RKO (cell line): ENCODE measurements around the gene EML1.
"Not testable (repeated sequence)": the region's sequence is repeated elsewhere in the genome, so short reads cannot be mapped to it uniquely, and the experiment has no call there.

Experiments
- DNase-seq: peaks from one replicate; pipeline ENCODE4 v3.0.0-alpha.2; 2016; ENCODE audit warnings: low spot score

EML1 gene

DNA sequence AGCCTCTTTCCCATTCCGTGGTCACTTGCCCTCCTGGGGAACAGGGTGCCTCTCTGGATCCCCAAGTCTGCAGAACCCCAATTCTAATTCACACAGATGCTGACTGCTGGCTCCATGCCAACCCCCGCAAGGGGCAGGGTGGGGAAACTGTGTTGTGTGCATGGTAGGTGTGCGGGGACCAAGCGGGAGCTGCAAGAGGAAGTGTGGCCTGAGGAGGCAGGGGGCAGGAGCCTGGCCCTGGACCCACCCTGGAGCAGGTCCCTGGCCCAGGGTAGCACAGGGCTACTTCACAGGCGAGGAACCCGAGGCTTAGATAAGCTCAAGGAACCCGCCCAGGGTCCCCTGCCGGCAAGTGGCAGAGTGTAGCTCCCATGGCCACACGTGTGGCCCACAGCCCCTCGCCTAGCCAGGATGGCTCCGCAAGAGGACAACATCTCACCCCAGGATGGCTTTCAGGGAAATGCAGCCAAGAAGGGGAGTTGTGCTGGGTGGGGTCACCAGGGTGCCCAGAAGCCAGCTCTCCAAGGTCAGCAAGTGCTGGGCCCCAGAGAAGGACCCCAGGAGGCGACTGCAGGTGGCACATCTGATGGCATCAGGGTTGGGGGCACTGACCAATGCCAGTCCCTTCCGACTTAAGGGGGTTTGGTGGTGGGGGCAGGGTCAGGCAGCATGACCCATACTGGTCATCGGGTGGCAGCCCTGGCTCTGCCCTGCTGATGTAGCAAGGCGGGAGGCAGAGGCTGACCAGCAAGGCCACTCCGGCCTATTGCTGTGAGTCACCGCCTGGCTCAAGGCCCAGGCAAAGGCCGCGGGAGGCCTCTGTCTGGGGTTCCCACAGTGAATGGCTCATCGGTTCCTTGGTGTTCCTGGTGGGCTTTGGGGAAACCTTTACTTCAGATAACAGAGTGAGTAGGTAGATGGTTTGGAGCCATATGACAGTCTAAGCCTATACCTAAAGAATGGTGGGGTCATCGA lies 37.3 kb upstream of the EML1 start:
- peak; percentile 74 for DNase-seq

DNA sequence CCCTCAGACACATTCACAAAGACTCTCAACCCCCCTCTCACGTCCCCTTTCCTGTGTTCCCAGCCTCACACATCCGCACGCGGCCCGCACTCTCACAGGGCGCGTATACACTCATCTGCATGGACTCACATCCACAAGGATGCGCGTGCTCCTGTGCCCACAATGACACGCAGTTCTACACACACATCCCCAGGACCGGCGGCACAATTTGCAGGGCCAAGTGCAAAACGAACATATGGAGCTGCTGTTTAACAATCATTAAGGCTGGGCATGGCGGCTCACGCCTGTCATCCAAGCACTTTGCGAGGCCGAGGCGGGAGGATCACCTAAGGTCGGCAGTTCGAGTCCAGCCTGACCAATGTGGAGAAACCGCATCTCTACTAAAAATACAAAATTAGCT lies 36.4 kb upstream of the EML1 start:
- no peak for DNase-seq

DNA sequence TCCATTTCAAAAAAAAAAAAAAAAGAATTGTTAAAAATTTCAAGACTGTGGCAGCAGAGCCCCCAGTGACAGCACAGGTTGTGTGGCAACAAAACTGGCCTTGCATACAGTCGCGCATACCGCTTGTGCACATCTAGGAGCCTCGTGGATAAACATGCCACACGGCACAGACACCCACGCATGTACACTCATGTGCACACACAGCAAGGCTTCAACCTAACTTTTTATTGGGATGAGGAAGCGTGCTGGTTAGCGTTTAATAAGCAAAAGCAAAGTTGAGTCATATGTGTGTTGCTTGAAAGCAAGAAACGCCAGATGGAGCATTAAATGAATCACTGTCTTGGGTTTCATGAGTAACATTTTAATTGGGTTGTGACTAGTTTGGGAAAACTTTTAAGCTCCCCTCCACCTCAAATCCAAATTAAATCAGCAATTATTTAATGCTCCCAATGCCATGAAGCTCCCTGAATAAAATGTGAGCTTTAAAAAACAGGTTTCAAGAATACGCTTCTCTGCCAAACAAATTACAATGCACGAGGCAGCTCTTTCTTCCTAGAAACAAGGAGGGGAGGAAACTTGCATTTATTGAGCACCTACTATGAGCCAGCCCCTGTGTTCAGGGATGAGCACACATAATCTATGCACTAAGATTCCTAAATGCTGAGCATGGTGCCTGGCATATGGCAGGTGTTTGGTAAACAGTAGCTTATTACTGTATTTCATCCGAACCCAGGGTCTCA lies 35.7 kb upstream of the EML1 start:
- peak; percentile 97 for DNase-seq

DNA sequence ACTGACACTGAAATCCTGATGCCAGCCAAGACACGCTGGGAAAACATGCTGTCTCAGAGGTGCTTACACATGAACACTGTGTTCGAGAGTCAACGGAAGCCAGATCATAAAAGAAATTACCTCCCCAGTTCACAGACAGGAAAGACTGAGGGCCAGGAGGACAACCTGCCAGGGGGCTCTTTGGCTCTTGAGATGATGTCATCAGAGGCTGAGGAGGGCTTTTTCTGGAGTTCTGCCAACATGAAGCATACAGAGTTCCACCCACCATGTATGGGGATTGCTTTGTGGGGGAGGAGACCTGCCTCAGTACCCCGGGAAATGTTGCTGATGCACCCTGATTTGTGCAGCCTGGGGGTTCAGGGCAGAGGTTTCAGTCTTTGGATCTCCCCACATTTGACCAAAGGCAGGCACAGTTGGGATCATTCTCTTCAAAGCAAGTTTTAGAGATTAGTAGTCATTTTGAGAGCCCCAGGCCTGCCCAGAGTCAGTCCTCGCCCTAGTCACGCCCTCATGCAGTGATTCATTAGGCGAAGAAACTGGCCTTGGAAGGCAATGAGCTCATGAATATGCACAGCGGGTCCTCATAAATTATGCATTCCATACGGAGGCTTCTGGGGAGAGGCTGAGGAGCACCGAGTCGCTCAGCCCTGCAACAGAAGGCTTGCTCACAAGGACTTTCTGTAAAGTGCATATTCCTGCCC lies 34.9 kb upstream of the EML1 start:
- peak; percentile 74 for DNase-seq

DNA sequence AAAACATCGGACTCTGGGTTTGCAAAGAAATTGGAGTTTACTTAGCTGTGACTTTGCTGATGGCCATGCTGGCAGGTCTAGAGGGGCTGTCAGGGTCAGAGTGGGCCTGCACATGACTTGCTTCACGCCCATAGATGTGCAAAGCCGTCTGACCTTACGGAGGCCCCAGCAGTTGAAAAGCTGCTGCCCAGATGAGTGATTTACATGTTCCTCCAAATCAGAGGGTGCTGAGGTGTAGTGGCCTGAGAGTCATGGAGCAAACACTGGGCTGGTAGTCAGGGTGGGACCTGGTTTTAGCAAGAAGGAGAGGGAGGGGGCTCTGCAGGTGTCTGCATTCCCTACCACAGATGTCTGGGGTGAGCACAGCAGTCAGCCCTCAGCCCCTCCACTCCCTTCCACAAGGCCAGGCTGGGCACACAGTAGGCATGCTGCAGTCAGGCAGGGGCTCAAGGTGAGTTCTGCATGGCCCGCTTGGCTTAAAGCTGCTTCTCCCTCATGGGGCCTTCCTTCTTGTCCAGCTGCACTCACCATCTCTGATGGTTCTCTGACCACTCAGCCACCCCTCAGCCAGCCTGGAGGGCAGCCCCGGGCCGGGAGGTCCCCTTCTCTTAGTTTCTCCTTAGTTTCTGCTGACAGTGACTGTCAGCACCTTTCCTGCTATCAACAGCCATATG lies 34.2 kb upstream of the EML1 start:
- DNase-seq = no peak

DNA sequence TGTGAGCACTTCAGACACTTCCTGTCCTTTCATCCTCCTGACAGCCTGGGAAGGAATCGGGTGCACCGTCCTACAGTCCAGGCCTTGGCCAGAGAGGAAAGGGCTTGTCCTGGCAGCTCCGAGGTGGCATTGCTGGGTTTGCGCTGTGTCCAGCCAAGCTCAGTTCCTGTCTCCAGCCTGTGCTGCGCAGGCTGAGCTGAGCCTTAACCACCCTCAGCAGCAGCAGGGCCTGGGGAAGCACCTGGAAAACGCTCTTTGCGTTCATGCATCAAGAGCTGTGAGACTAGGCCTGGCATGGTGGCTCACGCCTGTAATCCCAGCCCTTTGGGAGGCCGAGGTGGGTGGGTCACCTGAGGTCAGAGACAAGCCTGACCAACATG lies 33.7 kb upstream of the EML1 start:
- no peak for DNase-seq

DNA sequence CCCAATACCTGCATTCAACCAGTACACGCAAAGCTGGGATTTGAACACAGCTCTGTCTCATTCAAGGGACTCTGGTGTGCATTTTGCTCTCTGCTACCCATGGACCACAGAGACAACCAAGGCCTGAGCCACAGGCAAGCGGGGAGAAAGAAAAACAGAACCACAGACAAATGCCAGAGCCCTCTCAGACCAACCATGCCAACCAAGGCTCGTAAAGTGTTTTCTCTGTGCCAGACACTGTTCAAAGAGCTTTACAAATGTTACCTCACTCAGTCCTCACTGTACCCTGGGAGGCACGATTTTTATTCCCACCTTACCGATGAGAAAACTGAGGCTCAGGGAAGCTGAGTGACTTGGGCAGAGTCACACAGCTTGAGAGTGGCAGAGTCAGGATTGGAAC lies 32.4 kb upstream of the EML1 start:
- no peak for DNase-seq

DNA sequence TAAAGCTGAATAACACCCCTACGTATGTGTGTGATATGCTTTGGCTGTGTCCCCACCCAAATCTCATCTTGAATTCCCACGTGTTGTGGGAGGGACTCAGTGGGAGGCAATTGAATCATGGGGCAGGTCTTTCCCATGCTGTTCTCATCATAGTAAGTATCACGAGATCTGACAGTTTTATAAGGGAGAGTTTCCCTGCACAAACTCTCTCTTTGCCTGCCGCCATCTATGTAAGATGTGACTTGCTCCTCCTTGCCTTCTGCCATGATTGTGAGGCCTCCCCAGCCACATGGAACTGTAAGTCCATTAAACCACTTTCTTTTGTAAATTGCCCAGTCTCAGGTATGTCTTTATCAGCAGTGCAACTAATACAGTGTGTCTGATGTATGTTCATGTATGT lies 30.3 kb upstream of the EML1 start:
- not testable (repeated sequence) for DNase-seq

DNA sequence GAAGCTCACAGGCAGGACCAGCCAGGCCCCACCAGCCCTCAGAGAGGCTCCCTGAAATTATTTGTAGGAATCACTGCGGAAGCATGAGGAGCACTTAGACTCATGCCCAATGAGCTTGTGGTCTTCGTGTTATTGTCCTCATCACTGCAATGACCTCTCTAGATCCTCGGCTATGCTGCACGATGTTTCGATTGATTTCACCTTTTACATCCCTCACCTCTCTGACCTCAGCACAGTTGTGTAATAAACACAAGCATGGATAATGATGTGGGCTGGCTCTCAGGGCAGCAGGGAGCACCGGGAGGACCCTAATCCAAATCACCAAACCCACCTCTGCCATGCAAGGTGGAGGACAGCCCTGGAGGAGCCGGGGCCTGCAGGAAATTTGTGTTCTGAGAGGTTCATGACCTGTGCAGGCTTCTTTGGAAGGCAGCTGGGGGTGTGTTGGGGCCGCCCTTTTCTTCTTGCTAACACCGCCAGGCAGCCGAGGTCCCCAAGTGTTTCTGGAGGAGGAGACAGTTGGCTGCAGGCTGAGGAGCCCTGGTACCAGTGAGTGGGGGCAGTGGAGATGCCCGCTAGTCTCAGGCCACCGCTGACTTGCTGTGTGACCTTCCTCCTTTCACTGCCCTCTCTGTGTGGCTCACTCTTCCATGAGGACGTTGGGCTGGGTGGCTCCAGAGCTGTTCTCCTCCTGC lies 29.5 kb upstream of the EML1 start:
- DNase-seq = no peak

DNA sequence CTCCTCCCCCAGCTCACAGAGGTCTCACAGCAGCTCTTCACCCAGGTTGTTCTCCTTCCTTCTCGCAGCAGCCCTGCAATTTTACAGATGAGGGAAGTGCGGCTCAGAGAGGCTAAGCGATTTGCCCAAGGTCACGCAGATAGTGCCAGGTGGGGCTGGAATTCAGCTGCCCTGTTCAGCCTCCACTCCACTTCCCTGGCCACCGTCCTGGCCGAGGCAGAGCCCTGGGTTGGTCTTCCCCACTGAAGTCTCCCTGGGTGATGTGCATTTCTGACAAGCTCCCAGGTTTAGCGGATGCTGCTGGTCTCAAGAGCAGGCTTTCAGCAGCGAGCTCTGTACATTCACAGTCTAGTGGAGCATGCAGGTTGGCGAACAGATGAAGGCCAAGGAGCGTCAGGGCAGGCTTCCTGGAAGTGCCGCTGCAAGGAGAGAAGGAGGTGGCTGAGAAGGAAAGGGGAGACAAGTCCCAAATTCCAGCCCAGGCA lies 28.9 kb upstream of the EML1 start:
- DNase-seq = no peak

DNA sequence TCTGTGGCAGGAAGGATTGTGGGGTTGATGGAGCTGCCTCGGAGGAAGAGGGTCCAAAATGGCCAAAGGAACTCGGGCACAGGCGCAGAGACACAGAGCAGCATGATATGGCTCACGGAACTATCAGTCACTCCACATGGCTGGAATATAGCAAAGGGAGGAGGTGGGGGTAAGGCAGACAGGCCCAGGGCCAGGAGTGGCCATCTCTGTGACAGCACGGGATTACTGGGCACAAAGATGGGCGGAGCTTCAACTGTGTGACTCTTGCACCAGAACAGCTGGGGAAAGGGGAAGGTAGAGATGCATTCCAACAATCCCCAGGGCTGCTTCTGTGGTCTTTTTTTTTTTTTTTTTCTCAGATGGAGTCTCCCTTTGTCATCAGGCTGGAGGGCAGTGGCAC lies 24.8 kb upstream of the EML1 start:
- no peak for DNase-seq

DNA sequence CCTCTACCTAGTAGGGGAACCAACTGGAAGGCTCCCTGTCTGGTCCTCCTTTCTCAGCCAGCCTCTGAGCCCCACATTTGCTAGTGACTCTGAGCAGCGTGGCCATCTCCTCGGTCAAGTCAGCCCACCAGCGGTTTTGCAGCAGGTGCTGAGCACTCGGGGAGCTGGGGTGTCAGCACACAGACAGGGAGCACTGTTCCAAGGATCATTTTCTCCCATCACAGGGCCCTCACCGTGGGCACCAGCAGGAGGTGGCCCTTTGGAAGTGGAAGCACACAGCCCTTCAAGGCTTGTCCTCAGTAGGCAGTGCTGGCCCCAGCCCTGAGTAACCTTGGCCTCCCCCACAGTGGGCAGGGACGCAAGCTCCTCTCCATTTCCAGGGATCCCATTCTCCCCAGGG lies 24.1 kb upstream of the EML1 start:
- DNase-seq = no peak

DNA sequence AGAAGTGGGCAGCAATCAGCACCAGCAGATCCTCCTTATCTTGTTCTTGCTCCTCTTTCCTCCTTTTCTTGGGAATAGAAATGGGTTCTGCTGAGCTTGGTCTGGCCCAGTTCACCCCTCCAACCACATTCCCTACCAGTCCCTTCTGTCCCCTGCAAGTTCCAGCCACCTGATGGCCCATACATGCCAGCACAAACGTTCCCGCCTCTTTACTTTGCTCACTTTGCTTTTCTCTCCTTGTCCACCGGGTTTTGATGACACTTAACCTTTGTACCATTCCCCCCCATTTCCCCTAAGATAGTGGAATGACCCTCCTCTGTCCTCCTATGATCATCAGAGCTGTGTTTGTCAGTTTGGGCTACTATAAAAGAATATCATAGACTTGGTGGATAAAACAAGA lies 23.4 kb upstream of the EML1 start:
- no peak for DNase-seq

DNA sequence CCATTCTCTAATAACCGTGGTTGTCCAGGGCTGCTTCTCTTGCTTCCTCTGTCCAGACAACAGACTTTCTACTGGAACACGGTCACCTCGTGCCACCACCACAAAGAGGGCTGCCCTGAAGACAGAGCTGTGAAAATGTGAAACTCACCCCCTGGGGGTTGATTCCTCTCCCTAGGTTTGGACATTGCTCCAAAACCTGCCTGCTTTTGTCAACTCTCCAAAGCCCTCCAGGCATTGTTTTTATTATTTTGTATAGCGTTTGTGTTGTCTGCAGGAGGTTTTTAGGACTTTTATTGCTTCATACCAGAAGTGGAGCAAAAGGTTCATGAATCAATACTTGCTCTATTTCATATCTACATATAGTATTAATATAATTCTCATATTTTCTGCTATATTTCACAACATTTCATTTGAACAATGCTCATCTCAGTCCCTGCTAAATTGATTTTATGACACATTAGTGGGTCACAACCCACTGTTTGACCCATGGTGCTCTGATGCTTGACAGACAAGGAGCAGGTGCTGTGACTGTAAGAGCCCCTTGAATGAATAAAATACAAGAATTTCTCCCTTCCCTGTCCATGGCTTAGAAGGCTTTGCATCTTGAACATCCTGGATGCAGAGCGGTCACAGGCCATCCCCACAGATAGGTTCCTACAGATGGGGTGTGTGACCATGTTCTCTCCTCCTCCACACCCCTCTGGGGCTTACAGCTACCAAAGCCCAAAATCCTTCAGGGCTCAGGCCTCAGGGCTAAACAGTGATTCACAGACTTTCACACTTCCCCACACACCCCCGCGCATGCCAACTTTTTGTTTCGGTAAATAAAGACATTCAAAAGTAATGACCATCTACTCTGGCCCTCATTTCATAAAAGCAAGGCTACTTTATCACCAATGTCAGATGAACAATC lies 20.6 kb upstream of the EML1 start:
- no peak for DNase-seq

DNA sequence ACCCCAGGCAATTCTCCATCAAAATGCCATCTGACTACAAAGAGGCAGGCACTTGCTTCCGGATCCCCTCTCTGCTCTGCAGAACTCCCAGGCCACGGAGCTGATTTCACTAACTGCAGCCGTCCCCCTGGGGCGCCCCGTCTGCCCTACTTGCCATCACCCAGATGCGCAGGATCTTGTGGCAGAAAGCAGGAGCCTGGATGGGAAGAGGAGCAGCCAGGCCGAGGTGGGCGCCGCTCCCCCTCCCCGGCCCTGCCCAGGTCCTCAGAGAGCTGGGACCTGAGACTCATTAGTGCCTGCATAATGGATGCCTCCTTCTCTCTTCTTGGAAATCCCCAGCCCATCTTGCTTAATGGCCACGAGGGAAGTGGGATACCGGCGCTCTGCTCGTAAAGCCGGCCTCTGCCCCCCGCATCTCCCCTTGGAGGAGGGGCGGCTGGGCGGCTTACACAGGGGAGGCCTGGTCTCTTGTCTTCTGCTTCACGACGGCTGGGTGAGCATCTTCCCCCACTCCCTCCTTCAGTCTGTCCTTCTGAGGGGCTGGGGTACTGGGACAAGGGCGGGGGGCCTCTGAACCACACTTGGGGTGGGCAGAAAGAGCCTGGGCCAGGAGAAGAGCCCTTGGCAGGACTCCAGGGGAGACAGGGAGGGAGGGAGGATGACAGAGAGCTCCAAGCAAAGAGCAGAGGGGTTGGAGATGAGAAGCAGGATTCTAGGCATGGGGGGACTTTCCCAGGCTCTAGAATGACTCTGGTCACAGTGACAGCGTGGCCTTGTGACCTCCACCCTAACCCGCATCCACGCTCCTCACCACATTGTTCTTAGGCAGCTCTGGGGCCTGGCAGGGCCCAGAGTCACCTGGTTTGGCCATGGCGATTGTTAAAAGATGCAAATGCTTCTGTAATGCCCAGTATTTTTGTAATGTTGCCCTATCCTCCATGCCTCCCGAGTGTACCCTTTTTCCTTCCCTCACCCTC lies 19.4 kb upstream of the EML1 start:
- no peak for DNase-seq

DNA sequence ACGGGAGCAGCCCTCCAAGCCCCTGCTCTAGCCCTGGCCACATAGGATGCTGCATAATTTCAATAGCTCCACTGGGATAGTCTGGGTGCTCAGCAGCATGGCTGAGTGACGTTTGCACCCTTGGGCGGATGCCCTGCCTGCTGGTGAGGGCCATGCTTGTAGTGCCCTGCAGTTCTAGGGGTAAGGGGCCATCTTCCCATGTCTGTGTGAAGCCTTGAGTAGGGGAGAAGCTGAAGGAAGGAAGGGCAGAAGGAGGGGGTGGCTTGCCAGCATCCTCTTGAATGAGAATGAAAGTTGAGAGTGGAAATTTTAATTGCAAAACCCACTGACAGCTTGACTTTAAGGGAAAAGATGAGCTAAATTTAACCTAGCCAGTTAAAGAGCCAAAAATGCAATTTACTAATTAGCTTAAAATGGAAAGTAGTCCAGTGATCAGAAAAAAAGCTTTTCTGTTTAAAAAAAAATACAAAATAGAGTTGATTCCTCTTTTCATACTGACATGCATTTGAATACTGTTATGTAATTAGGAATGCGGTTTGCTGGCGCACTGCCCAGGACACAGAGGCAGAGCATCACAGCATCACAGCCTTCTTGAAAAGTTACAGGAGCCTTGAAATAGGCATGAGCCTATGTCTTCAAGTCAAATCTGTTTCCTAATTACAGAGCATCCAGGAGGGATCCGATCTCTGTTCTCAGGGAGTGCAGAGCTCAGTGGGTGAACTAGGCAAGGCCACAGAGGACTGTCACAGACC lies 18.5 kb upstream of the EML1 start:
- DNase-seq = no peak

DNA sequence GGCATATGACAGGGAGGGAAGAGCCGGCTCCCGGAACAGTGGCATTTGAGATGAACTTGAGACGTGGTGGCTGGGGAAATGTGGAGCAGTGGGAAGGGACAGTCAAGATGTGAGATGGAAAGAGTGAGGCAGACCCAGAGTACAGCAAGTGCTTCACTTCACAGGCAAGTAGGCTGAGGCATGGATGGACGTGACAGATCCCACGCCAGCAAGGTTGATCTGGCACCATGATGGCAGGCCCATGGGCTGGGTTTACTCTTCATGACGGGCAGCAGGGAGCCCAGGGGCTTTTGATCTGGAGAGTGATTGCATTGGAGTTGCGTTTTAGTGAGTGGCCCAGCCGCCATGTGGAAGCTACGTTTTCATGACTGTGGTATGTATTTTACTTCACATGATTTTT lies 17.9 kb upstream of the EML1 start:
- DNase-seq = no peak

DNA sequence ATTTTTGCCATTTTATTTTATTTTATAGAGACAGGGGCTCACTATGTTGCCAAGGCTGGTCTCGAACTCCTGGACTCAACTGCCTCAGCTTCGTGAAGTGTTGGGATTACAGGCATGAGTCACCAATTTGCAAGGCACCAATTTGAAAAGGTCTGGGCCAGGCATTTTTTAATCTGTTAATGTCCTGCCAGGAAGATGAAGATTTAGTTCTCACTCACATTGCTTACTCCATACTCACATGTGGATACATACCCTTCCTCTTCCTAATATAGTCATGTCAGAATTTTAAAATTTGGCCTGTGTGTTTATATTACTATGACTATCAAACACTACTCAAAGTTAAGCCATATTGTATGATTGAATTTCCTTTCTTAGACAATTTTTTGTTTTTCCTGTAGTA lies 15.3 kb upstream of the EML1 start:
- DNase-seq = no peak
